NCI-H82 (cell line): ENCODE measurements around the gene SNX8.

Experiments
- DNase-seq: peaks from one replicate; lab custom pipeline; 2025; lab: John Stamatoyannopoulos, UW

The SNX8 gene

GRCh38 chr7:2220954-2221353, 93.3 kb downstream of the SNX8 start:
- DNase-seq: no peak

GRCh38 chr7:2220506-2220905, 93.7 kb downstream of the SNX8 start:
- no peak for DNase-seq

GRCh38 chr7:2220030-2220429, 94.2 kb downstream of the SNX8 start:
- DNase-seq: no peak

GRCh38 chr7:2219606-2220005, 94.6 kb downstream of the SNX8 start:
- DNase-seq: no peak

GRCh38 chr7:2219136-2219535, 95.1 kb downstream of the SNX8 start:
- DNase-seq: no peak

- DNase-seq: no peak
These were observed 95.8 kb downstream of the SNX8 start for GRCh38 chr7:2218444-2218785.

- no peak for DNase-seq
These were observed 96.4 kb downstream of the SNX8 start for GRCh38 chr7:2217716-2218443.

GRCh38 chr7:2217206-2217605, 97.0 kb downstream of the SNX8 start:
- no peak for DNase-seq

GRCh38 chr7:2215851-2216250, 98.4 kb downstream of the SNX8 start:
- no peak for DNase-seq

- DNase-seq: no peak
These were observed 99.6 kb downstream of the SNX8 start for GRCh38 chr7:2214636-2215035.

- no peak for DNase-seq
These were observed 100.6 kb downstream of the SNX8 start for GRCh38 chr7:2213551-2214215.

GRCh38 chr7:2212906-2213305, 101.3 kb downstream of the SNX8 start:
- DNase-seq: no peak

GRCh38 chr7:2211926-2212325, 102.3 kb downstream of the SNX8 start:
- DNase-seq: no peak

GRCh38 chr7:2211259-2211880, 102.9 kb downstream of the SNX8 start:
- DNase-seq: no peak

GRCh38 chr7:2210551-2211258, 103.5 kb downstream of the SNX8 start:
- DNase-seq: no peak

- DNase-seq: no peak
These were observed 104.3 kb downstream of the SNX8 start for GRCh38 chr7:2209961-2210323.

- DNase-seq: peak; percentile 63
These were observed 104.9 kb downstream of the SNX8 start for GRCh38 chr7:2209146-2209960.

GRCh38 chr7:2208712-2209111, 105.5 kb downstream of the SNX8 start:
- no peak for DNase-seq

- no peak for DNase-seq
These were observed 109.0 kb downstream of the SNX8 start for GRCh38 chr7:2205036-2205780.

GRCh38 chr7:2204446-2204845, 109.8 kb downstream of the SNX8 start:
- DNase-seq: no peak

GRCh38 chr7:2203766-2204300, 110.4 kb downstream of the SNX8 start:
- DNase-seq: no peak
